Measurements from ENCODE around the gene LYPLAL1.

- TF ChIP-seq CTCF (IDR thresholded peaks at IDR 0.05; ENCODE audit: low read depth, low read length) (no peak), EZH2phosphoT487 (IDR thresholded peaks at IDR 0.05; ENCODE audit: low read depth) (no peak)
Measured at GRCh38 chr1:219149953-219150352, 23.7 kb upstream of the LYPLAL1 start.

Data from OCI-LY3 (cell line).